Endothelial cell of umbilical vein (primary cell): Measurements from ENCODE around the gene ABCA6. TPM values are rescaled to one million over a fixed set of nuclear protein-coding genes. Genes with fewer than 3 reads are reported as not detected.

ENCODE experiments used
- BruUV-seq: library from RNA; stranded (reverse); fragments of 400-500 nt; replicated peaks from 2 replicates; lab custom pipeline; 2021; lab: Mats Ljungman, UMichigan
- CTCF ChIA-PET: fragments of 300-600, 350-600 bp; sonication (Branson Sonifier 250); formaldehyde crosslinking; loops from one replicate; lab custom pipeline; 2021; ENCODE audit warnings: antibody characterized with exemption, inconsistent platforms; lab: Charles Lee
- POLR2A ChIA-PET: fragments of 300-600, 350-600 bp; sonication (Branson Sonifier 250); formaldehyde crosslinking; loops from one replicate; lab custom pipeline; 2021; ENCODE audit warnings: antibody characterized with exemption, inconsistent platforms; lab: Charles Lee
- DNase-seq: peaks from one replicate; pipeline ENCODE4 v3.0.0-alpha.2; 2011; ENCODE audit warnings: low read depth, low spot score
- FAIRE-seq: peaks from 2 replicates; lab custom pipeline; 2011; peaks lifted over from hg19 to GRCh38; lab: Jason Lieb, UNC
- H2AFZ ChIP-seq: 2 replicates; pipeline ENCODE4 v1.6.0; 2012; ENCODE audit warnings: low read depth, low read length, control low read depth, inconsistent platforms
- H3K27ac ChIP-seq: 2 replicates; pipeline ENCODE4 v1.5.1; 2011; ENCODE audit warnings: low read depth, mild to moderate bottlenecking, control low read depth, low read length, moderate library complexity; ENCODE audit not compliant: insufficient read depth
- H3K27me3 ChIP-seq, 2 experiments: 2 replicates each; pipeline versions ENCODE4 v1.6.0 to v1.6.1; 2011; ENCODE audit warnings: low read length in 2 of 2, mixed read lengths in 1 of 2; ENCODE audit not compliant: control insufficient read depth in 2 of 2, insufficient read depth in 2 of 2
- H3K36me3 ChIP-seq, 2 experiments: 2 replicates in 1 of 2; 3 replicates in 1 of 2; pipeline ENCODE4 v1.5.1; 2011; ENCODE audit warnings: low read length in 2 of 2, mild to moderate bottlenecking in 1 of 2, moderate library complexity in 1 of 2; ENCODE audit not compliant: control insufficient read depth in 2 of 2, insufficient read depth in 2 of 2; ENCODE audit errors: extremely low read depth in 1 of 2
- H3K4me1 ChIP-seq: 3 replicates; pipeline ENCODE4 v1.5.1; 2011; ENCODE audit warnings: mild to moderate bottlenecking, low read length; ENCODE audit not compliant: control insufficient read depth, insufficient read depth; ENCODE audit errors: extremely low read depth
- H3K4me2 ChIP-seq: 2 replicates; pipeline ENCODE4 v1.6.1; 2011; ENCODE audit warnings: low read length, control low read depth, mixed read lengths; ENCODE audit not compliant: insufficient read depth
- H3K4me3 ChIP-seq, 3 experiments: fragments of 200-600 bp in 1 of 3; sonication (generic), shearing (Covaris generic) in 1 of 3; replicated peaks in 1 of 3; 2 replicates each; pipeline ENCODE4 v1.5.1; 2011 to 2016; ENCODE audit warnings: control low read depth in 3 of 3, low read length in 3 of 3, mild to moderate bottlenecking in 2 of 3, inconsistent platforms in 1 of 3, low read depth in 1 of 3, moderate library complexity in 1 of 3; ENCODE audit not compliant: insufficient read depth in 1 of 3
- H3K79me2 ChIP-seq: 2 replicates; pipeline ENCODE4 v1.6.0; 2012; ENCODE audit warnings: low read length, inconsistent platforms; ENCODE audit not compliant: control insufficient read depth, insufficient read depth
- H3K9ac ChIP-seq: replicated peaks from 2 replicates; pipeline ENCODE3; 2011; ENCODE audit warnings: low read length, control low read depth; ENCODE audit not compliant: insufficient read depth; ENCODE audit errors: extremely low read depth
- H3K9me1 ChIP-seq: replicated peaks from 3 replicates; pipeline ENCODE4 v1.6.0; 2011; ENCODE audit warnings: mild to moderate bottlenecking, low read length; ENCODE audit not compliant: control insufficient read depth, insufficient read depth; ENCODE audit errors: extremely low read depth
- H3K9me3 ChIP-seq: replicated peaks from 2 replicates; pipeline ENCODE4 v1.5.1; 2012; ENCODE audit warnings: low read length, inconsistent platforms; ENCODE audit not compliant: control insufficient read depth, insufficient read depth
- H4K20me1 ChIP-seq: replicated peaks from 2 replicates; pipeline ENCODE3; 2011; ENCODE audit warnings: mild to moderate bottlenecking, low read length; ENCODE audit not compliant: control insufficient read depth, insufficient read depth; ENCODE audit errors: extremely low read depth
- EZH2 ChIP-seq: IDR thresholded peaks from 2 replicates; pipeline ENCODE4 v1.6.1; 2012; ENCODE audit warnings: borderline replicate concordance, low read depth, mild to moderate bottlenecking, moderate library complexity, low read length, inconsistent platforms; ENCODE audit not compliant: severe bottlenecking
- JUN ChIP-seq: IDR thresholded peaks from 2 replicates; pipeline ENCODE4 v1.6.1; 2011; ENCODE audit warnings: borderline replicate concordance, low read depth; ENCODE audit not compliant: insufficient read length, insufficient read depth
- POLR2A ChIP-seq: IDR thresholded peaks from 2 replicates; pipeline ENCODE4 v1.6.1; 2012; ENCODE audit warnings: low read depth, mild to moderate bottlenecking, control low read depth, low read length
- dilution Hi-C: fragments of 300-500 bp; cut with MboI; formaldehyde crosslinking; loops from one replicate; pipeline ENCODE4 v1.15.0; 2019; ENCODE audit warnings: low sequenced_read_pairs; ENCODE audit not compliant: extremely low pct_ligation_motif_present
- intact Hi-C: fragments of 100-400 bp; cut with micrococcal nuclease; formaldehyde crosslinking; loops from one replicate; pipeline ENCODE4 v1.10.0; 2022
- polyA plus RNA-seq, 4 experiments: library from polyadenylated mRNA; depleted of rRNA in 3 of 4; stranded (reverse) in 3 of 4; unstranded in 1 of 4; fragments of >200 nt; gene quantifications; 2 replicates each; pipeline versions ENCODE4 v1.2.1 to v1.2.3, GENCODE V29; 2011 to 2012; ENCODE audit warnings: missing spikeins in 1 of 4
- total RNA-seq: library from RNA; stranded (reverse); gene quantifications from 2 replicates; pipeline ENCODE4 v1.2.3, GENCODE V29; 2021
- TF ChIP-seq, protein P1 (sequence below), 2 donors: IDR thresholded peaks; 1 replicate in 1 of 2; 2 replicates in 1 of 2; pipeline ENCODE4 v1.5.1; 2011; ENCODE audit warnings: low read length in 2 of 2, mild to moderate bottlenecking in 2 of 2, moderate library complexity in 2 of 2, control low read depth in 1 of 2, inconsistent platforms in 1 of 2, low read depth in 1 of 2; ENCODE audit not compliant: insufficient read depth in 1 of 2; ENCODE audit errors: extremely low read depth in 1 of 2
- TF ChIP-seq, protein P2 (sequence below): IDR thresholded peaks from 2 replicates; pipeline ENCODE4 v1.6.1; 2011; ENCODE audit not compliant: insufficient read depth, insufficient read length

ABCA6 gene
- total and polyA plus RNA-seq, 2 donors (not counting 3 experiments of a cell fraction or from before 2014, with no cell fraction given) = 11.3 to 30.5 TPM

DNA sequence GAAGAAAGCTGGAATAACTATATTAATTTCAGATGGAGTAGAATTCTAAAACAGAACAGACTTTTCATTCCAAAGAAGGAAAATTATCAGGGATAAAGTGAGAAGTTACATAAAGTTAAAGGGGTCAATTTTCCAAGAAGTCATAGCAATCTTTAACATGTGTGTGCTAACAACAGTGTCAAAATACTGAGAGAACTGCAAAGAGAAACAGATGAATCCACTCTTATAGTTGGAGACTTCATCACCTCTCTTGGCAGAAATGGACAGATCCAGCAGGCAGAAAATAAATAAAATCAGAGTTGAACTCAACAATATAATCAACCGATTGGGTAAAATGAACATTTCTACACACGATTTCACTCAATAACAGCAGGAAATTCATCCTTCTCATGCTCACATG, 86.4 kb downstream of the ABCA6 start:
- H3K4me1 ChIP-seq = no peaks in the 10 kb centered on the region
- DNase-seq (no peak), FAIRE-seq (no peak)
- no peaks in the 10 kb centered on the region for H3K9me1 ChIP-seq
- no peaks in the 10 kb centered on the region for H3K27me3 ChIP-seq
- no TSS peak for BruUV-seq
- no peaks in the 10 kb centered on the region for H4K20me1 ChIP-seq
- H3K79me2 ChIP-seq = no peaks in the 10 kb centered on the region
- no peaks in the 10 kb centered on the region for H3K36me3 ChIP-seq
- TF ChIP-seq EZH2 (no peak), JUN (no peak), POLR2A (no peak)
- TF ChIP-seq, protein P1, sequence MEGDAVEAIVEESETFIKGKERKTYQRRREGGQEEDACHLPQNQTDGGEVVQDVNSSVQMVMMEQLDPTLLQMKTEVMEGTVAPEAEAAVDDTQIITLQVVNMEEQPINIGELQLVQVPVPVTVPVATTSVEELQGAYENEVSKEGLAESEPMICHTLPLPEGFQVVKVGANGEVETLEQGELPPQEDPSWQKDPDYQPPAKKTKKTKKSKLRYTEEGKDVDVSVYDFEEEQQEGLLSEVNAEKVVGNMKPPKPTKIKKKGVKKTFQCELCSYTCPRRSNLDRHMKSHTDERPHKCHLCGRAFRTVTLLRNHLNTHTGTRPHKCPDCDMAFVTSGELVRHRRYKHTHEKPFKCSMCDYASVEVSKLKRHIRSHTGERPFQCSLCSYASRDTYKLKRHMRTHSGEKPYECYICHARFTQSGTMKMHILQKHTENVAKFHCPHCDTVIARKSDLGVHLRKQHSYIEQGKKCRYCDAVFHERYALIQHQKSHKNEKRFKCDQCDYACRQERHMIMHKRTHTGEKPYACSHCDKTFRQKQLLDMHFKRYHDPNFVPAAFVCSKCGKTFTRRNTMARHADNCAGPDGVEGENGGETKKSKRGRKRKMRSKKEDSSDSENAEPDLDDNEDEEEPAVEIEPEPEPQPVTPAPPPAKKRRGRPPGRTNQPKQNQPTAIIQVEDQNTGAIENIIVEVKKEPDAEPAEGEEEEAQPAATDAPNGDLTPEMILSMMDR (IDR thresholded peaks at IDR 0.05; ENCODE audit: extremely low read depth in 1 of 2, insufficient read depth in 1 of 2, low read depth in 1 of 2, low read length in 2 of 2) = no peak
- TF ChIP-seq, protein P2, sequence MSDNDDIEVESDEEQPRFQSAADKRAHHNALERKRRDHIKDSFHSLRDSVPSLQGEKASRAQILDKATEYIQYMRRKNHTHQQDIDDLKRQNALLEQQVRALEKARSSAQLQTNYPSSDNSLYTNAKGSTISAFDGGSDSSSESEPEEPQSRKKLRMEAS = no peak
- ChIA-PET POLR2A (no interaction called here), CTCF (interaction anchor here (1.2 kb wide), 1 partner anchor 8 kb away, joined by 3 read pairs; no protein-coding TSS in a partner anchor)
- intact Hi-C loops = no loop called here
- H3K9me3 ChIP-seq = no peaks in the 10 kb centered on the region
- dilution Hi-C loops = no loop called here
- no peak overlapping the region for H3K27ac ChIP-seq
- H3K4me2 ChIP-seq = no peak overlapping the region
- no peak overlapping the region for H3K4me3 ChIP-seq
- H2AFZ ChIP-seq = no peak overlapping the region
- no peak overlapping the region for H3K9ac ChIP-seq
